HEK293 (cell line): ENCODE measurements around the gene RPS6KA5.

ENCODE experiments used
- CTCF ChIA-PET: fragments of 350-600 bp; formaldehyde crosslinking; extraction: SDS; loops from one replicate; lab custom pipeline; 2021; ENCODE audit warnings: antibody characterized with exemption; lab: Yijun Ruan, JAX
- POLR2A ChIA-PET: fragments of 300-600 bp; formaldehyde crosslinking; extraction: SDS; loops from one replicate; lab custom pipeline; 2020; ENCODE audit warnings: antibody characterized with exemption, inconsistent platforms; lab: Yijun Ruan, JAX
- H3K27ac ChIP-seq: fragments of 200-500 bp; sonication (Bioruptor generic); 2 replicates; pipeline ENCODE4 v1.5.1; 2014; ENCODE audit warnings: low read depth, low read length, control low read depth, inconsistent platforms; ENCODE audit errors: extremely low read depth
- H3K36me3 ChIP-seq, 2 experiments: fragments of 200-500 bp in 1 of 2; sonication (Bioruptor generic) in 1 of 2; 1 replicate in 1 of 2; 2 replicates in 1 of 2; pipeline ENCODE4 v1.5.1; 2014 to 2017; ENCODE audit warnings: inconsistent platforms in 2 of 2, low read length in 2 of 2; ENCODE audit not compliant: control insufficient read depth in 2 of 2, insufficient read depth in 1 of 2
- H3K4me1 ChIP-seq: fragments of 200-500 bp; sonication (Bioruptor generic); 2 replicates; pipeline ENCODE4 v1.5.1; 2014; ENCODE audit warnings: mild to moderate bottlenecking, low read length, inconsistent platforms; ENCODE audit not compliant: control insufficient read depth, insufficient read depth
- H3K4me3 ChIP-seq: 2 replicates; pipeline ENCODE4 v1.5.1; 2011; ENCODE audit warnings: low read depth, mild to moderate bottlenecking, control low read depth, low read length, moderate library complexity
- H3K9me3 ChIP-seq: fragments of 200-500 bp; sonication (Bioruptor generic); 2 replicates; pipeline ENCODE4 v1.5.1; 2014; ENCODE audit warnings: low read depth, low read length, inconsistent platforms; ENCODE audit not compliant: control insufficient read depth, insufficient read depth
- FEZF1 ChIP-seq: fragments of 450-650 bp; formaldehyde crosslinking; IDR thresholded peaks from 2 replicates; pipeline ENCODE4 v1.5.1; 2016; ENCODE audit warnings: missing biosample characterization, missing genetic modification characterization
- KLF10 ChIP-seq: fragments of 450-650 bp; IDR thresholded peaks from 2 replicates; pipeline ENCODE4 v1.5.1; 2018; ENCODE audit warnings: missing biosample characterization, mild to moderate bottlenecking, missing genetic modification characterization
- PRDM10 ChIP-seq: fragments of 450-650 bp; formaldehyde crosslinking; IDR thresholded peaks from 2 replicates; pipeline ENCODE4 v1.5.1; 2016; ENCODE audit warnings: missing biosample characterization, missing genetic modification characterization
- REST ChIP-seq: fragments of 450-650 bp; formaldehyde crosslinking; IDR thresholded peaks from 2 replicates; pipeline ENCODE4 v1.5.1; 2016; ENCODE audit warnings: missing biosample characterization, missing genetic modification characterization
- SCRT2 ChIP-seq: fragments of 450-650 bp; formaldehyde crosslinking; IDR thresholded peaks from 2 replicates; pipeline ENCODE4 v1.5.1; 2016; ENCODE audit warnings: missing biosample characterization, missing genetic modification characterization
- SP3 ChIP-seq: fragments of 450-650 bp; formaldehyde crosslinking; IDR thresholded peaks from 2 replicates; pipeline ENCODE4 v1.5.1; 2016; ENCODE audit warnings: missing biosample characterization, missing genetic modification characterization
- ZEB2 ChIP-seq: fragments of 450-650 bp; formaldehyde crosslinking; IDR thresholded peaks from 2 replicates; pipeline ENCODE4 v1.5.1; 2016; ENCODE audit warnings: missing biosample characterization, missing genetic modification characterization
- ZFHX2 ChIP-seq: fragments of 450-650 bp; formaldehyde crosslinking; conservative IDR thresholded peaks from 2 replicates; pipeline ENCODE4 v1.5.1; 2016; ENCODE audit warnings: missing biosample characterization, missing genetic modification characterization
- ZNF148 ChIP-seq: fragments of 450-650 bp; formaldehyde crosslinking; IDR thresholded peaks from 2 replicates; pipeline ENCODE4 v1.5.0; 2017; ENCODE audit warnings: missing biosample characterization, missing genetic modification characterization, borderline replicate concordance
- ZNF19 ChIP-seq: fragments of 450-650 bp; formaldehyde crosslinking; IDR thresholded peaks from 2 replicates; pipeline ENCODE4; 2016; ENCODE audit warnings: missing biosample characterization, missing genetic modification characterization, low read depth
- ZNF302 ChIP-seq: fragments of 450-650 bp; formaldehyde crosslinking; IDR thresholded peaks from 2 replicates; pipeline ENCODE4 v1.5.1; 2016; ENCODE audit warnings: missing biosample characterization, missing genetic modification characterization, low read depth
- ZNF341 ChIP-seq: fragments of 450-650 bp; formaldehyde crosslinking; IDR thresholded peaks from 2 replicates; pipeline ENCODE4; 2016; ENCODE audit warnings: low read depth, missing biosample characterization, missing genetic modification characterization
- ZNF433 ChIP-seq: fragments of 450-650 bp; formaldehyde crosslinking; IDR thresholded peaks from 2 replicates; pipeline ENCODE4 v1.5.1; 2016; ENCODE audit warnings: missing biosample characterization, missing genetic modification characterization, low read depth
- ZNF488 ChIP-seq: fragments of 450-650 bp; formaldehyde crosslinking; IDR thresholded peaks from 2 replicates; pipeline ENCODE4 v1.5.1; 2016; ENCODE audit warnings: missing biosample characterization, missing genetic modification characterization
- ZNF561 ChIP-seq: fragments of 450-650 bp; IDR thresholded peaks from 2 replicates; pipeline ENCODE4 v1.5.1; 2018; ENCODE audit warnings: missing biosample characterization, missing genetic modification characterization, borderline replicate concordance
- ZNF776 ChIP-seq: fragments of 450-650 bp; formaldehyde crosslinking; IDR thresholded peaks from 2 replicates; pipeline ENCODE4 v1.5.0; 2017; ENCODE audit warnings: missing biosample characterization, missing genetic modification characterization, borderline replicate concordance
- ZNF785 ChIP-seq: fragments of 450-650 bp; formaldehyde crosslinking; IDR thresholded peaks from 2 replicates; pipeline ENCODE4 v1.5.1; 2016; ENCODE audit warnings: missing biosample characterization, missing genetic modification characterization

RPS6KA5 gene

GRCh38 chr14:91048265-91048664 is 12.2 kb downstream of the RPS6KA5 start:
- Histone ChIP-seq H3K4me3 (no peak overlapping the region), H3K36me3 (no peaks in the 10 kb centered on the region; a peak in 1 of 3 replicates), H3K9me3 (no peaks in the 10 kb centered on the region), H3K4me1 (peaks cover 3% of the 10 kb centered on the region; the same call in 1 of the 2 replicates), H3K27ac (no peak overlapping the region)
- POLR2A ChIA-PET, result interaction anchor here (0.9 kb wide), 1 partner anchor 12 kb away, joined by 5 read pairs; the partner anchor contains the start of gene RPS6KA5
- TF ChIP-seq ZNF776, result no peak
- no peak for TF ChIP-seq PRDM10
- no peak for TF ChIP-seq KLF10 (tag by site-specific recombination)
- no peak for TF ChIP-seq ZNF19 (tag by site-specific recombination)
- TF ChIP-seq ZNF561 (tag by site-specific recombination), result no peak
- TF ChIP-seq ZEB2 (tag by site-specific recombination), result no peak
- CTCF ChIA-PET, result interaction anchor here (0.5 to 1.3 kb wide), 4 partner anchors 10 to 276 kb away, joined by 3 to 4 read pairs (median 3); no protein-coding TSS in a partner anchor

- POLR2A ChIA-PET, result no interaction called here
- CTCF ChIA-PET, result interaction anchor here (1.3 kb wide), 1 partner anchor 12 kb away, joined by 4 read pairs; no protein-coding TSS in a partner anchor
- TF ChIP-seq PRDM10, result no peak
- TF ChIP-seq ZNF785, result no peak
- TF ChIP-seq REST (tag by site-specific recombination), result no peak
- TF ChIP-seq SCRT2, result no peak
- no peak for TF ChIP-seq ZFHX2 (tag by site-specific recombination)
- TF ChIP-seq ZNF433, result no peak
- TF ChIP-seq SP3 (tag by site-specific recombination), result no peak
- TF ChIP-seq ZNF148 (tag by site-specific recombination), result no peak
- no peak for TF ChIP-seq ZNF488 (tag by site-specific recombination)
- TF ChIP-seq FEZF1, result no peak
- no peak for TF ChIP-seq ZNF341 (tag by site-specific recombination)
- TF ChIP-seq ZNF302, result no peak
Observed at GRCh38 chr14:91047174-91047753, 13.2 kb downstream of the RPS6KA5 start.

More at GRCh38 chr14:91047174-91047753, 13.2 kb downstream of the RPS6KA5 start:
- no peaks in the 10 kb centered on the region for H3K9me3 ChIP-seq
- H3K27ac ChIP-seq, result no peak overlapping the region
- H3K4me3 ChIP-seq, result no peak overlapping the region
- H3K36me3 ChIP-seq, result no peaks in the 10 kb centered on the region; a peak in 1 of 3 replicates
- H3K4me1 ChIP-seq, result peaks cover 3% of the 10 kb centered on the region; the same call in 1 of the 2 replicates
